Neural cell (in vitro differentiated cells): ENCODE data around the gene MTA1. TPM values are rescaled to one million over a fixed set of nuclear protein-coding genes. Genes with fewer than 3 reads are reported as not detected.
A peak's percentile ranks its signal among the peaks of the same experiment; 100 is the strongest.

Experiments
- H2AFZ ChIP-seq: fragments of 200-600, 300-800 bp; sonication (generic), shearing (Covaris generic); 2 replicates; pipeline ENCODE4 v1.6.0; 2014; ENCODE audit warnings: low read depth, mild to moderate bottlenecking, antibody characterized with exemption, low read length, moderate library complexity
- H3F3A ChIP-seq: fragments of 200-600 bp; shearing (Covaris generic); 2 replicates; pipeline ENCODE4 v1.6.1; 2016; ENCODE audit warnings: mild to moderate bottlenecking, moderate library complexity, mixed read lengths, antibody characterized with exemption, low read length; ENCODE audit not compliant: insufficient read depth, poor library complexity, severe bottlenecking
- H3K27ac ChIP-seq: fragments of 200-600, 300-800 bp; sonication (generic), shearing (Covaris generic); 2 replicates; pipeline ENCODE4 v1.5.1; 2014; ENCODE audit warnings: mild to moderate bottlenecking, low read length, moderate library complexity
- H3K27me3 ChIP-seq: fragments of 300-800, 200-600 bp; sonication (generic), shearing (Covaris generic); 2 replicates; pipeline ENCODE4 v1.6.0; 2014; ENCODE audit warnings: mild to moderate bottlenecking, low read depth, low read length, moderate library complexity; ENCODE audit not compliant: insufficient read depth
- H3K36me3 ChIP-seq: fragments of 300-800, 200-600 bp; sonication (generic), shearing (Covaris generic); 2 replicates; pipeline ENCODE4 v1.5.1; 2014; ENCODE audit warnings: mild to moderate bottlenecking, antibody characterized with exemption, low read length, moderate library complexity; ENCODE audit not compliant: insufficient read depth
- H3K4me2 ChIP-seq: fragments of 300-800, 200-600 bp; sonication (generic), shearing (Covaris generic); 2 replicates; pipeline ENCODE4 v1.6.0; 2014; ENCODE audit warnings: mild to moderate bottlenecking, low read length
- H3K4me3 ChIP-seq: fragments of 300-800, 200-600 bp; sonication (generic), shearing (Covaris generic); 2 replicates; pipeline ENCODE4 v1.5.1; 2014; ENCODE audit warnings: mild to moderate bottlenecking, low read length, moderate library complexity
- H3K79me2 ChIP-seq: fragments of 200-600 bp; shearing (Covaris generic); replicated peaks from 2 replicates; pipeline ENCODE4 v1.6.0; 2014; ENCODE audit warnings: mild to moderate bottlenecking, low read length, moderate library complexity; ENCODE audit not compliant: insufficient read depth
- H3K9ac ChIP-seq: fragments of 300-800, 200-600 bp; sonication (generic), shearing (Covaris generic); 2 replicates; pipeline ENCODE4 v1.6.1; 2016; ENCODE audit warnings: mild to moderate bottlenecking, low read length, mixed read lengths
- H3K9me2 ChIP-seq: fragments of 200-600 bp; shearing (Covaris generic); 2 replicates; pipeline ENCODE4 v1.6.1; 2016; ENCODE audit warnings: mild to moderate bottlenecking, low read length, mixed read lengths; ENCODE audit not compliant: insufficient read depth
- H3K9me3 ChIP-seq: fragments of 200-600, 300-800 bp; sonication (generic), shearing (Covaris generic); 2 replicates; pipeline ENCODE4 v1.6.1; 2016; ENCODE audit warnings: mild to moderate bottlenecking, mixed run types, low read length, moderate library complexity, mixed read lengths
- H4K20me1 ChIP-seq: fragments of 200-600 bp; shearing (Covaris generic); 2 replicates; pipeline ENCODE4 v1.6.1; 2016; ENCODE audit warnings: mild to moderate bottlenecking, mixed run types; ENCODE audit not compliant: insufficient read depth
- EP300 ChIP-seq: fragments of 450-650 bp; conservative IDR thresholded peaks from 2 replicates; pipeline ENCODE4 v1.6.1; 2014; ENCODE audit warnings: antibody characterized with exemption, mild to moderate bottlenecking, moderate library complexity; ENCODE audit not compliant: poor library complexity, severe bottlenecking
- EZH2 ChIP-seq: fragments of 200-600, 300-800 bp; shearing (Covaris generic), sonication (generic); IDR thresholded peaks from 2 replicates; pipeline ENCODE4 v1.6.1; 2014; ENCODE audit warnings: antibody characterized with exemption, low read length, borderline replicate concordance, mild to moderate bottlenecking; ENCODE audit not compliant: insufficient read depth, poor library complexity, severe bottlenecking
- MXI1 ChIP-seq: fragments of 450-650 bp; conservative IDR thresholded peaks from 2 replicates; pipeline ENCODE4 v1.6.1; 2014; ENCODE audit warnings: antibody characterized with exemption, mild to moderate bottlenecking; ENCODE audit not compliant: poor library complexity, severe bottlenecking
- POLR2AphosphoS5 ChIP-seq: IDR thresholded peaks from 2 replicates; pipeline ENCODE4 v1.6.1; 2012
- SMC3 ChIP-seq: fragments of 450-650 bp; conservative IDR thresholded peaks from 2 replicates; pipeline ENCODE4 v1.6.1; 2014; ENCODE audit warnings: antibody characterized with exemption, mild to moderate bottlenecking, moderate library complexity; ENCODE audit not compliant: poor library complexity
- TAF1 ChIP-seq: IDR thresholded peaks from 2 replicates; pipeline ENCODE4 v1.6.1; 2012; ENCODE audit warnings: low read depth
- polyA plus RNA-seq: library from polyadenylated mRNA; depleted of rRNA; stranded (reverse); fragments of >200 nt; gene quantifications from 2 replicates; pipeline ENCODE4 v1.2.3, GENCODE V29; 2014
- TF ChIP-seq, protein P1 (sequence below): fragments of 450-650 bp; IDR thresholded peaks from 2 replicates; pipeline ENCODE4 v1.5.1; 2014; ENCODE audit warnings: antibody characterized with exemption, mild to moderate bottlenecking, moderate library complexity; ENCODE audit not compliant: poor library complexity, severe bottlenecking
- TF ChIP-seq, protein P2 (sequence below): IDR thresholded peaks from 2 replicates; pipeline ENCODE4 v1.6.1; 2012; ENCODE audit warnings: borderline replicate concordance

MTA1 gene
- polyA plus RNA-seq, 1 donor from 2014 or later = 94.0 TPM

DNA sequence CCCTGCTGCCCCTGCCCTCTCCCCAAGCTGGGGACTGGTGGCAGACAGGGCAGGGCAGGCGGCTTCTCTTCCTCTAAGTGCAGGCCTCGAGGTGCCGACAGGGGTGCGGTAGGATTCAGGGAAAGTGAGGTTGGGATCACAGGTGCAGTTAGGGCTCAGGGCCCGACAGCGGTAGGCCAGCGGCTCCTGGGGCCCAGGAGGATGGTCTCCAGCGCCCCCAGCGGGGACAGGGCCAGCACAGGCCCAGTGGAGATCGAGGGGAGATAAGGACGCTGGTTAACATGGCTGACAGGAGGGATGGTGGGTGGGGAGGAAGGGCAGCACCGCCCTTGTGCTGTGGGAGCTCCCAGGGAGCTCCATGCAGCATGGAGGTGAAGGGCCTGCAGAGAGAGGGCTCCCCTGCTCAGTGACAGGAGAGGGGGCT, 66.1 kb downstream of the MTA1 start:
- no peaks in the 10 kb centered on the region for H3K9me2 ChIP-seq
- no peaks in the 10 kb centered on the region for H3F3A ChIP-seq
- H4K20me1 ChIP-seq = no peaks in the 10 kb centered on the region
- H3K27ac ChIP-seq = no peak overlapping the region
- no peak overlapping the region for H3K4me3 ChIP-seq
- no peak overlapping the region for H3K4me2 ChIP-seq
- no peaks in the 10 kb centered on the region for H3K9me3 ChIP-seq
- H2AFZ ChIP-seq = no peak overlapping the region
- no peak for TF ChIP-seq TAF1
- TF ChIP-seq, protein P1, sequence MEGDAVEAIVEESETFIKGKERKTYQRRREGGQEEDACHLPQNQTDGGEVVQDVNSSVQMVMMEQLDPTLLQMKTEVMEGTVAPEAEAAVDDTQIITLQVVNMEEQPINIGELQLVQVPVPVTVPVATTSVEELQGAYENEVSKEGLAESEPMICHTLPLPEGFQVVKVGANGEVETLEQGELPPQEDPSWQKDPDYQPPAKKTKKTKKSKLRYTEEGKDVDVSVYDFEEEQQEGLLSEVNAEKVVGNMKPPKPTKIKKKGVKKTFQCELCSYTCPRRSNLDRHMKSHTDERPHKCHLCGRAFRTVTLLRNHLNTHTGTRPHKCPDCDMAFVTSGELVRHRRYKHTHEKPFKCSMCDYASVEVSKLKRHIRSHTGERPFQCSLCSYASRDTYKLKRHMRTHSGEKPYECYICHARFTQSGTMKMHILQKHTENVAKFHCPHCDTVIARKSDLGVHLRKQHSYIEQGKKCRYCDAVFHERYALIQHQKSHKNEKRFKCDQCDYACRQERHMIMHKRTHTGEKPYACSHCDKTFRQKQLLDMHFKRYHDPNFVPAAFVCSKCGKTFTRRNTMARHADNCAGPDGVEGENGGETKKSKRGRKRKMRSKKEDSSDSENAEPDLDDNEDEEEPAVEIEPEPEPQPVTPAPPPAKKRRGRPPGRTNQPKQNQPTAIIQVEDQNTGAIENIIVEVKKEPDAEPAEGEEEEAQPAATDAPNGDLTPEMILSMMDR = peak; percentile 54
- no peaks in the 10 kb centered on the region for H3K36me3 ChIP-seq
- peaks cover 29% of the 10 kb centered on the region for H3K27me3 ChIP-seq
- H3K9ac ChIP-seq = no peak overlapping the region
- H3K79me2 ChIP-seq = no peaks in the 10 kb centered on the region

DNA sequence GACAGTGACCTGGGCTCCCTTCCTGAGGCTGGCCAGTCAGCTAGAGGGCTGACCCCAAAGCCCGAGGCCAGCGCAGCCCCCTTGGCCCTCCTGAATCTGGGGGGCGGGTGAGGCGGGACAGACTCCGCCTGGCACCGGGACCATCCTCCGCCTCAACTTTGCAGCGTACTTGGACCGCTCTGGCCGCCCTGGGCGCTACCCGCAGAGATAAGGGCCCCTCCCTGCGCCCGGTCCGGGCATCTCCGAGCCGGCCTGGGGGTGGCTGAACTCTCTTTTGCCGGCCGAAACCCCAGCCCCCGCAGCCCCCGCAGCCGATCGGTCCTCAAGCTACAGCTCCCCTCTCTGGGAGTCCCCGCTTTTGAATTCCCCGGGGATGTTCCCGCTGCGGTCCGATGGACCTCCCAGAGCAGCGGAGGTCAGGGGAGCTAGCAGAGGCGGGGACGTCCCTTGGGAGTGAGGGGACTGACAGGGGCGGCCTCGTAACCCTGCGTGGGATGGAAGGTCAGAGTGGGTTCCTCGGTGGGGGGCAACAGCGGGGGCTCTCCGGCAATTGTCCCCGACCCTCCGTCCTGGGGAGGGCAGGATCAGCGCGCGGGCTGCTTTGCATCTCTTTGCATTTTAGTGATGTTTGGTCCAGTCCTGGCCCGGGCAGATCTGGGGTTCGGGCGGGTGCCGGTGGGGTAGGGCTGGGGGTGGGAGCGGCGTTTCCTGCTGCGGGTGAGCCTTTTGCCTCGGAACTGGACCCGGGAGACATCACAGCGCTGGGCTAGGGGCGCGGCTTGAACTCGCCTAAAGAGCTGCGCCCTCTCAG, 66.7 kb downstream of the MTA1 start, which contains the start of gene CRIP1:
CRIP1 (plus strand) TSS at position 724 of the 811 bp plus-strand sequence. CDS start 374 bp downstream, outside the sequence.
- no peak within 1 kb of the TSS for H3K9ac ChIP-seq

More for the DNA sequence above, 66.7 kb downstream of the MTA1 start, which contains the start of gene CRIP1:
- Histone ChIP-seq H3K9me2 (no peaks in the 10 kb centered on the region), H3K27ac (no peak within 1 kb of the TSS), H3K27me3 (peaks cover 29% of the 10 kb centered on the region), H3K79me2 (no peaks in the 10 kb centered on the region), H3K36me3 (no peaks in the 10 kb centered on the region), H4K20me1 (no peaks in the 10 kb centered on the region), H3K4me2 (no peak within 1 kb of the TSS), H3K4me3 (no peak within 1 kb of the TSS), H3F3A (no peaks in the 10 kb centered on the region), H2AFZ (no peak within 1 kb of the TSS), H3K9me3 (no peaks in the 10 kb centered on the region)
- no peak for TF ChIP-seq SMC3
- TF ChIP-seq, protein P2, sequence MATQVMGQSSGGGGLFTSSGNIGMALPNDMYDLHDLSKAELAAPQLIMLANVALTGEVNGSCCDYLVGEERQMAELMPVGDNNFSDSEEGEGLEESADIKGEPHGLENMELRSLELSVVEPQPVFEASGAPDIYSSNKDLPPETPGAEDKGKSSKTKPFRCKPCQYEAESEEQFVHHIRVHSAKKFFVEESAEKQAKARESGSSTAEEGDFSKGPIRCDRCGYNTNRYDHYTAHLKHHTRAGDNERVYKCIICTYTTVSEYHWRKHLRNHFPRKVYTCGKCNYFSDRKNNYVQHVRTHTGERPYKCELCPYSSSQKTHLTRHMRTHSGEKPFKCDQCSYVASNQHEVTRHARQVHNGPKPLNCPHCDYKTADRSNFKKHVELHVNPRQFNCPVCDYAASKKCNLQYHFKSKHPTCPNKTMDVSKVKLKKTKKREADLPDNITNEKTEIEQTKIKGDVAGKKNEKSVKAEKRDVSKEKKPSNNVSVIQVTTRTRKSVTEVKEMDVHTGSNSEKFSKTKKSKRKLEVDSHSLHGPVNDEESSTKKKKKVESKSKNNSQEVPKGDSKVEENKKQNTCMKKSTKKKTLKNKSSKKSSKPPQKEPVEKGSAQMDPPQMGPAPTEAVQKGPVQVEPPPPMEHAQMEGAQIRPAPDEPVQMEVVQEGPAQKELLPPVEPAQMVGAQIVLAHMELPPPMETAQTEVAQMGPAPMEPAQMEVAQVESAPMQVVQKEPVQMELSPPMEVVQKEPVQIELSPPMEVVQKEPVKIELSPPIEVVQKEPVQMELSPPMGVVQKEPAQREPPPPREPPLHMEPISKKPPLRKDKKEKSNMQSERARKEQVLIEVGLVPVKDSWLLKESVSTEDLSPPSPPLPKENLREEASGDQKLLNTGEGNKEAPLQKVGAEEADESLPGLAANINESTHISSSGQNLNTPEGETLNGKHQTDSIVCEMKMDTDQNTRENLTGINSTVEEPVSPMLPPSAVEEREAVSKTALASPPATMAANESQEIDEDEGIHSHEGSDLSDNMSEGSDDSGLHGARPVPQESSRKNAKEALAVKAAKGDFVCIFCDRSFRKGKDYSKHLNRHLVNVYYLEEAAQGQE = no peak
- no peak for TF ChIP-seq POLR2AphosphoS5
- TF ChIP-seq MXI1 = no peak
- no peak for TF ChIP-seq EZH2
- no peak for TF ChIP-seq EP300
- TF ChIP-seq, protein P1 = no peak
